DOHH2 (cell line): ENCODE measurements around the gene SUCNR1.
"Not testable (repeated sequence)": the region's sequence is repeated elsewhere in the genome, so short reads cannot be mapped to it uniquely, and the experiment has no call there.

Experiments
- H3F3A ChIP-seq: fragments of 200-600 bp; sonication (generic), shearing (Covaris generic); 2 replicates; pipeline ENCODE4 v1.6.0; 2016; ENCODE audit warnings: antibody characterized with exemption, mild to moderate bottlenecking; ENCODE audit not compliant: control insufficient read depth, insufficient read depth
- H3K27ac ChIP-seq: fragments of 200-600 bp; sonication (generic); 2 replicates; pipeline ENCODE4 v1.5.1; 2014; ENCODE audit warnings: low read depth, mild to moderate bottlenecking, low read length, moderate library complexity
- H3K27me3 ChIP-seq: fragments of 200-600 bp; sonication (generic); 2 replicates; pipeline ENCODE4 v1.6.1; 2014; ENCODE audit warnings: mild to moderate bottlenecking, low read length, mixed read lengths; ENCODE audit not compliant: control insufficient read depth
- H3K36me3 ChIP-seq: fragments of 200-600 bp; sonication (generic); 2 replicates; pipeline ENCODE4 v1.6.1; 2014; ENCODE audit warnings: mild to moderate bottlenecking, low read length, moderate library complexity, mixed read lengths; ENCODE audit not compliant: control insufficient read depth
- H3K4me1 ChIP-seq: fragments of 200-600 bp; sonication (generic); 2 replicates; pipeline ENCODE4 v1.6.1; 2014; ENCODE audit warnings: mild to moderate bottlenecking, low read length, mixed read lengths; ENCODE audit not compliant: control insufficient read depth
- H3K4me2 ChIP-seq: fragments of 200-600 bp; sonication (generic); 2 replicates; pipeline ENCODE4 v1.6.0; 2014; ENCODE audit warnings: mild to moderate bottlenecking, low read length, moderate library complexity
- H3K4me3 ChIP-seq: fragments of 200-600 bp; sonication (generic); 2 replicates; pipeline ENCODE4 v1.5.1; 2014; ENCODE audit warnings: mild to moderate bottlenecking, low read length, mixed read lengths
- H3K79me2 ChIP-seq: fragments of 200-600 bp; sonication (generic); 2 replicates; pipeline ENCODE4 v1.6.1; 2014; ENCODE audit warnings: mild to moderate bottlenecking, low read length, mixed read lengths; ENCODE audit not compliant: control insufficient read depth
- H3K9me2 ChIP-seq: fragments of 200-600 bp; sonication (generic); replicated peaks from 2 replicates; pipeline ENCODE4 v1.6.1; 2014; ENCODE audit warnings: mild to moderate bottlenecking, low read length, mixed read lengths; ENCODE audit not compliant: control insufficient read depth
- H3K9me3 ChIP-seq: fragments of 200-600 bp; sonication (generic); 2 replicates; pipeline ENCODE4 v1.6.1; 2014; ENCODE audit warnings: antibody characterized with exemption, low read length, mixed read lengths; ENCODE audit not compliant: control insufficient read depth, insufficient read depth
- H4K20me1 ChIP-seq: fragments of 200-600 bp; sonication (generic); 2 replicates; pipeline ENCODE4 v1.6.0; 2014; ENCODE audit warnings: low read depth, mild to moderate bottlenecking, antibody characterized with exemption, low read length, moderate library complexity; ENCODE audit not compliant: control insufficient read depth, insufficient read depth
- EZH2phosphoT487 ChIP-seq: fragments of 200-600 bp; sonication (generic); IDR thresholded peaks from 2 replicates; pipeline ENCODE4 v1.6.1; 2017; ENCODE audit warnings: borderline replicate concordance, mild to moderate bottlenecking, antibody characterized with exemption, low read length, moderate library complexity, mixed read lengths
- TF ChIP-seq, protein P1 (sequence below): fragments of 200-600 bp; sonication (generic); IDR thresholded peaks from one replicate; pipeline ENCODE4 v1.5.1; 2014; ENCODE audit warnings: antibody characterized with exemption, mild to moderate bottlenecking, low read depth, low read length; ENCODE audit not compliant: poor library complexity, severe bottlenecking

SUCNR1 gene

DNA sequence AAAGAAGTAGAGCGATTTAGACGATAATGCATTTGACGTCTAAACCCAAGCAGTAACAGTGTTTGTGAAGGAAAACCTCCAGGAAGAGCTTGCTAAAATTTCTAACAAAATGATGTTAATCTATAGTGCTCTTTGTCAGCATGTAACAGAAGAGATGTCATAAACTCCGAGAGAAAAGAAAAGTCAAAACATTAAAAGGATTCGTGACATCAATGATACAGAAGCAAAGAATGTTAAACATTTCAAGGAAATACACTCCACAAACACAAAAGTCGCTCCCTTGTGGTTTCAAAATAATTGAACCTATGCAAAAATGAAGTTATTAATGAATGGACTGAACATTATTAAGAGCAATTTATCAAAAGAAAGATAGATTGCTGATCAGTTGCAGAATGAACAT, 31.6 kb upstream of the SUCNR1 start:
- peaks cover 8% of the 10 kb centered on the region; the same call in 1 of the 2 replicates for H3K27me3 ChIP-seq
- H3K9me2 ChIP-seq: no peaks in the 10 kb centered on the region
- H3K9me3 ChIP-seq: no peaks in the 10 kb centered on the region
- no peaks in the 10 kb centered on the region for H3K4me1 ChIP-seq
- H3K36me3 ChIP-seq: no peaks in the 10 kb centered on the region
- H3K27ac ChIP-seq: no peak overlapping the region
- TF ChIP-seq, protein P1, sequence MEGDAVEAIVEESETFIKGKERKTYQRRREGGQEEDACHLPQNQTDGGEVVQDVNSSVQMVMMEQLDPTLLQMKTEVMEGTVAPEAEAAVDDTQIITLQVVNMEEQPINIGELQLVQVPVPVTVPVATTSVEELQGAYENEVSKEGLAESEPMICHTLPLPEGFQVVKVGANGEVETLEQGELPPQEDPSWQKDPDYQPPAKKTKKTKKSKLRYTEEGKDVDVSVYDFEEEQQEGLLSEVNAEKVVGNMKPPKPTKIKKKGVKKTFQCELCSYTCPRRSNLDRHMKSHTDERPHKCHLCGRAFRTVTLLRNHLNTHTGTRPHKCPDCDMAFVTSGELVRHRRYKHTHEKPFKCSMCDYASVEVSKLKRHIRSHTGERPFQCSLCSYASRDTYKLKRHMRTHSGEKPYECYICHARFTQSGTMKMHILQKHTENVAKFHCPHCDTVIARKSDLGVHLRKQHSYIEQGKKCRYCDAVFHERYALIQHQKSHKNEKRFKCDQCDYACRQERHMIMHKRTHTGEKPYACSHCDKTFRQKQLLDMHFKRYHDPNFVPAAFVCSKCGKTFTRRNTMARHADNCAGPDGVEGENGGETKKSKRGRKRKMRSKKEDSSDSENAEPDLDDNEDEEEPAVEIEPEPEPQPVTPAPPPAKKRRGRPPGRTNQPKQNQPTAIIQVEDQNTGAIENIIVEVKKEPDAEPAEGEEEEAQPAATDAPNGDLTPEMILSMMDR: no peak
- TF ChIP-seq EZH2phosphoT487: no peak
- H3K4me3 ChIP-seq: no peak overlapping the region
- H4K20me1 ChIP-seq: no peaks in the 10 kb centered on the region
- H3K4me2 ChIP-seq: no peak overlapping the region
- H3K79me2 ChIP-seq: no peaks in the 10 kb centered on the region
- H3F3A ChIP-seq: no peaks in the 10 kb centered on the region

DNA sequence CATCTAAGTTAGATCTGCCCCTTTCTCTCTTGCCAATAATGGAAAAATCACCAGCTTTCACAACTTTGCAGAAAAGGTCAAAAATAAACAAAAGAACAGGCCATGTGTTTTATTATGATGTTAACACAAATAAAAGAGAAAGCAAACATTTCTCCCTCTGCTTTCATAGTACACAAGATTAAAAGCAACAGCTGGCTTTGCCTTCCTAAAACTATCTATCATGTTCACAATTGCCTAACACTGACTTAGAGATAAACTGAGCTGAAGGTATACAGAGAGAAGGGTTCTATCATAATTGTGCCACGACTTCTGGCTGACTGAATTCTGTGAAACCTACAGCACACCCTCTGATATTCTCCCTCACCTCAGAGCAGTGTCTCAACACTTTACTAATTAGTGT, 30.2 kb upstream of the SUCNR1 start:
- Histone ChIP-seq H4K20me1 (no peaks in the 10 kb centered on the region), H3K9me2 (no peaks in the 10 kb centered on the region), H3K27me3 (0 out of 2 replicates have a peak, but pooled peaks cover 4% of the 10 kb centered on the region), H3K36me3 (no peaks in the 10 kb centered on the region), H3K79me2 (no peaks in the 10 kb centered on the region), H3K4me1 (no peaks in the 10 kb centered on the region), H3K4me2 (no peak overlapping the region), H3K9me3 (no peaks in the 10 kb centered on the region), H3F3A (no peaks in the 10 kb centered on the region), H3K4me3 (no peak overlapping the region), H3K27ac (no peak overlapping the region)
- no peak for TF ChIP-seq EZH2phosphoT487
- TF ChIP-seq, protein P1: no peak

DNA sequence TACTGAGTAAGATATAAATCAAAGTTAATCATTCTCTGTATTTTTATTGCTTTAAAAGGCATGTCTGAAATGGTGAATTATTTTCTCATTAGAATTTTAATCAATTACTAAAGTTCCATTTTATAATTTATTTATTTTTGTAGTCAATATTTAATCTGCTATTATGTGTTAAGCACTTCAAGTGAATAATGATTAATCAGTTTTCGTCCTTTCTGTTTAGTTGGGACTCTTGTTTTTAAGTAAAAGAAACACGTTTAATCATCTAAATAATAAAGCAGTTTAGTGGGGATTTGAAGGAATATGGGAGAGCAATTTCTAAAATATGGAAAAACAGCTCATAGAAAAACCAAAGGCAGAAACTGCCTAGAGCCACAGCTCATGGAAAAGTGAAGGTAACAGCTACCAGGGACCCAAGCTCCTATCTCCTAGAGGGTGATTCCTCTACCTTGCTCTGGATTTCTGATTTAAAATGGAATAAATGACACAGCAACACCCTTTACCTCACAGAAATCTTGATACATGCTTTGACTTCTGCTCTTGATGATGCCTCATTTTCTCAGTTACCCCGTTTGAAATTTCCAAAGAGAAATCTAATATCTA, 28.0 kb upstream of the SUCNR1 start:
- Histone ChIP-seq H3K4me3 (no peak overlapping the region), H3K4me1 (no peaks in the 10 kb centered on the region), H3K79me2 (no peaks in the 10 kb centered on the region), H3K36me3 (no peaks in the 10 kb centered on the region), H3F3A (no peaks in the 10 kb centered on the region), H3K27me3 (0 out of 2 replicates have a peak, but pooled peaks cover 4% of the 10 kb centered on the region), H3K9me2 (no peaks in the 10 kb centered on the region), H3K4me2 (no peak overlapping the region), H3K27ac (no peak overlapping the region), H3K9me3 (no peaks in the 10 kb centered on the region), H4K20me1 (no peaks in the 10 kb centered on the region)
- TF ChIP-seq EZH2phosphoT487: no peak
- TF ChIP-seq, protein P1: no peak

DNA sequence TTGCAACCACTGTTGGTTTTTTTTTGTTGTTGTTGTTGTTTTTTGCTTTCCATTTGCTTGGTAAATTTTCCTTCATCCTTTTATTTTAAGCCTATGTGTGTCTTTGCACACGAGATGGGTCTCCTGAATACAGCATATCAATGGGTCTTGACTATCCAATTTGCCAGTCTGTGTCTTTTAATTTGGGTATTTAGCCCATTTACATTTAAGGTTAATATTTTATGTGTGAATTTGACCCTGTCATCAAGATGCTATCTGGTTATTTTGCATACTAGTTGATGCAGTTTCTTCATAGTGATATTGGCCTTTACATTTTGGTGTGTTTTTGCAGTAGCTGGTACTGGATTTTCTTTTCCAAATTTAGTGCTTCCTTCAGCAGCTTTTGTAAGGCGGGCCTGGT, 23.4 kb upstream of the SUCNR1 start:
- H3K36me3 ChIP-seq: not testable (repeated sequence)

More for the DNA sequence above, 23.4 kb upstream of the SUCNR1 start:
- H3K4me1 ChIP-seq, H3K79me2 ChIP-seq, H3K27me3 ChIP-seq, H3K9me3 ChIP-seq, H3K9me2 ChIP-seq, H3F3A ChIP-seq, H4K20me1 ChIP-seq, H3K4me3 ChIP-seq, H3K27ac ChIP-seq, H3K4me2 ChIP-seq: not testable (repeated sequence)
